GM21515 (cell line): Measurements from ENCODE around the gene B4GALNT3.

Source experiments
- ATAC-seq: cut with Tn5 transposase; IDR thresholded peaks from one replicate; pipeline ENCODE4 v1.9.1; 2021; ENCODE audit not compliant: unreplicated experiment

B4GALNT3 gene

DNA sequence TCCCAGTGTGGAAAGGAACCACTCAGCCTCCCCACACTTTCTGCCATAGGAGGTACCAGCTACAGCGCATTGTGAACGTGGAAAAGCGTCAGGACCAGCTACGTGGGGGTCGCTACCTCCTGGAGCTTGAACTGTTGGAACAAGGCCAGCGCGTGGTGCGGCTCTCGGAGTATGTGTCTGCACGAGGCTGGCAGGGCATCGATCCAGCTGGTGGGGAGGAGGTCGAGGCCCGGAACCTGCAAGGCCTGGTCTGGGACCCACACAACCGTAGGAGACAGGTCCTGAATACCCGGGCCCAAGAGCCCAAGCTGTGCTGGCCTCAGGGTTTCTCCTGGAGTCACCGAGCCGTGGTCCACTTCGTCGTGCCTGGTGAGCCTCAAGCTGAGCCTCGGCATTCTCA, 96.8 kb downstream of the B4GALNT3 start:
- ATAC-seq = no peak

DNA sequence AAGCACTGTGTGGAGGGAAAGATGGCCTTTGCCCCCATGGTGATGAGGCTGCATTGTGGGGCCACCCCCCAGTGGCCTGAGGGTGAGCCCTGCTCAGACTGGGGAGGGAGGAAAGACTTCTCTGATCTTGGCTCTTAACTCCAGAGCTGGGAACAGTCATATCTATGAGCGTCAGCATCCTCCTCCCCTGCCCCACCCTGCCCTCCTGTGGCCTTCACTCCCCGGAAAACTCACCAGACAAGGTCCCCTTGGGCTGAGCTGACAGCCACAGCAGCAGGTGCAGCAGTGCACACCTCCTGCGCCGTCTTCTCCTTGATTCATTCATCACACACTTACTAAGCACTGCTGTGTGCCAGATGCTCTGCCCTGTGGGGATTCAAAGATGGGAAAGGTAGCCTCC, 98.8 kb downstream of the B4GALNT3 start:
- no peak for ATAC-seq

DNA sequence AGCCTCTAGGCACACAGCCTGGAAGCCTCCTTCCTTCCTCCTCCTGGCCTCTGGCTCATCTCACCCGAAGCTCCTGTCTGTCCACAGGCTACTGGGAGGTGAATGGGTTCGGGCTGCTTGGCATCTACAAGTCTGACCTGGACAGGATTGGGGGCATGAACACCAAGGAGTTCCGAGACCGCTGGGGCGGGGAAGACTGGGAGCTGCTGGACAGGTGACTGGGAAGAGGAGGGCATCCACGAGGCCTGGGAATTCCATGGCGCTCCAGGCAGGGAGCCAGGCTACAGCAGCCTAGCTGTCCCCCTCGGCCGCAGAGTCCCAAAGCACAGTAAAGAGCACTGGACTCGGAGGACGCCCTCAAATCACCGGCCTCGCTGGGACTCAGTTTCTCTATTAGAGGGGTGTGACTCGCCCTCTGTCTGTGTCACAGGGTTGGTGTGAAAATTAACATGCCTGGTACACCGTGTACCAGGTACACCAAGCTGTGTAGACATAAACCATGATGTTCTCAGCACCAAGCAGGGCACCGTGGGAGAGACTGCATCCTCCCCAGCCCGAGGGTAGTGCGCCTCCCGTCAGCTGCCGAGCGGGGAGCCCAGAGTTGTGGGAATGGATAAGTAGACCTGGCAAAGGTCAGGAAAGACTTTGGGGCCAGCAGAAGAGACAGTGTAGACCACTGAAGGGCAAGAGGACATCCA, 99.6 kb downstream of the B4GALNT3 start:
- no peak for ATAC-seq

DNA sequence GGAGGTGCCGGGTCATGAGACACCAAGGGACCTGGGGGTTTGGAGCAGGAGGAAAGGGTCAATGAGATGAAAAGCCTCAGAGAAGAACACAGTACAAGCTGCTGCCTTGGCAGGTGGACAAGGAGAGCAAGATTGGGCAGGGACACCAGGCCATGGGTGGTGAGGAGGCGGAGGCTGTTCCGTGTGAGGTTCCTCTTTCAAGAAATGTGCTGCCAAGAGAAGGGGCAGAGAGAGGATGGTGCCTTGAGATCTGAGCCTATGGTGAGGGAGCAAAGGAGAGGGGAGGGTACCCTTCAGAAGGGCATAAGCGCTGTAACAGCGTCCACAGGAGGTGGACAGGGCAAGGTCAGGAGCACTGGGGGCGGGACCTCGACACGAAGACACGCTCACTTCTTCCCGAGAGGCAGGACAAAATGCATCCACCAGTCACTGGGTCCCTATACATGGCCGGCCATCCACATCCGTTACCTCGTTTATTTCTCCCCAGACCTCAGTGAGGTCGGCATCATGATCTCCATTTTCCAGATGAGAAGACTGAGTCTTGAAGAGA, 100.2 kb downstream of the B4GALNT3 start:
- no peak for ATAC-seq

DNA sequence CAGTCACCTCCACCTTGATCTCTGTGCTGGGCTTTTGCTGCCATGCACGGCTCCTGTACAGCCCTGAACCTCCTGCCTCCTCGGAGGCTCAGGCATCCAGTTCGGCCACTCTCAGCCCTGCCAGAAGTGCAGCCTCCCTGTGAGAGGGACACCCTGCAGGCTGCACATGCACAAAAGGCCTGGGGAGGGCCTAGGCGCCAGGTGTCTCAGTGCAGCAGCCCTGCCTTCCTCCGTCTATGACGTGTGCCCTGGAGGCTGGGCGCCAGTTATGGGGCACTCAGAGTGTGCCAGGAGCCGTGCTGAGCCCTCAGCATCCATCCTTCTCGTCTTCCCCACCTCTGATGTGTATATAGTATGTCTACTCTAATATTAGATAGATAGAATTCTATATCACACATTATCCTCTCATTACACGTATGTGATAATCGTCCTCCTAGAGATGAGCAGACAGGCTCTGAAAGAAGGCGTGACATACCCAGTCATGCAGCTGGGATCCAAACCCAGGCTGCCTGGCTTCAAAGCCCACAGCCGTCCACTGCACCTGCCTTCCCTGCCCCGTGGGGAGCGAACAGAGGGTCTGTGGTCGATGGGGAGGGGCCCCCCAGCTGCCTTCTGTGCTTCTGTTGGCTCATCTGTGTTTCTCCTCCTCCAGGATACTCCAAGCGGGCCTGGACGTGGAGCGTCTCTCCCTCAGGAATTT, 101.1 kb downstream of the B4GALNT3 start:
- ATAC-seq = no peak

DNA sequence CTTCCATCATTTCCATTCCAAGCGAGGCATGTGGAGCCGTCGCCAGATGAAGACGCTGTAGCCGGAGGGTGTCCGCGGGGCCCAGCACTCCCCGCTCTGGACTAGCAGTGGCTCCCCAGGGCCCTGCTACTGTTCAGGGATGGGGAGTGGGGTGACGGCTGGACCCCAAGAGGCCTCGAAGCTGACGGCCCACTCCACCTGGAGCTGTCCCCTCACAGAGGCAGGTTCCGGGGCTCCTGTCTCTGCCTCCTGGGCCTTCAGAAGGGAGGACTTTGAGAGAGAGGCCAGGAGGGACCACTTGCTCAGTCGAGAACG, 101.6 kb downstream of the B4GALNT3 start:
- no peak for ATAC-seq

DNA sequence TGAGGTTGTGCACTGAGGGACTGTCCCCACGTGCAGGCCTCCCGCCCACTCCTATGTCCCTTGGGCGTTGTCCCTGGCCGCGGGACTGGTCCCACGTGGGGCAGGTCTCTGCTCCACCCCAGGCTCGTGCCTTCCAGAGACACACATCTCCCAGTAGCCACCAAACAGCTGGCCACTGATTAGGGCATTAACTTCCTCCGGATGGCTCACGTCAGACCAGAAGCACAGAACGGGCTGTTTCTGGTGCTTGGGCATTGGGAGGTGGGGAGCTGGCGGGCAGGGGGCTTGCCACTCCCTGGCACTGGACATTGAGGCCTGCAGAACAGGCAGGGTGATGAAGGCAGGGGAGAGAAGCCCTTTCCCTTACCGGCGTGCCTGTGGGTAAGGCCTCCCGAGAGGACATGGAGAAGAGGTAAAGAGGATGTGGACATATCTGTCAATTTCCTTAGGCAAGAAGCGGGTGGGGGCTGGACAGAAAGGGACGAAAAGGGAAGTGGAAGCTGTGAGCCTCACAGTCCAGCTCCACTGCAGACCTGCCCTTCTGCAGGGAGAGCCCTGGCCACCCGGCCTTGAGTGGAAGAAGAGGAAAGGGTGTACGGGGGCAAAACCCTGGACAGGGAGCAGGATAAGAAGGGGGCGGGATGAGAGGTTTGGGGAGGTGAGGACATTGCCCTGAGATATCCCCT, 102.3 kb downstream of the B4GALNT3 start:
- no peak for ATAC-seq

DNA sequence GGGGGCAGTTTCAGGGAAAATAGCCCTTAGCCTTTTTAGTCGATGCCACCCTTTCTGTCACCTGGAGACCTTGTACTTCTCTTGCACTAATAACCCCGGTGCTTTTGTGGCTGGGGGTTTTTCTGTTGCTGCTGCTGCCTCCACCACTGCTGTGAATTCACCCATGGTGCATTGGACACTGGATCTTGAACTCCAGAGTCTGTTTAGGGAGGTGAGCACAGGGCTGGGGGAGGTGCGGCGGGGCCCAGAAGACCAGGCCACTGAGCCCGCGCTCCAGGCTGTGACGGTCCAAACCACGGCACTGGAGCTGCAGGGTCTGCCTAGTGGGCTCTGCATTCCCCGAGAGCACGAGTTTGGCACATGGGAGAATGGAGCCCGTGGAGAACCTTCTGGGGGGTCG, 102.9 kb downstream of the B4GALNT3 start:
- ATAC-seq = no peak

DNA sequence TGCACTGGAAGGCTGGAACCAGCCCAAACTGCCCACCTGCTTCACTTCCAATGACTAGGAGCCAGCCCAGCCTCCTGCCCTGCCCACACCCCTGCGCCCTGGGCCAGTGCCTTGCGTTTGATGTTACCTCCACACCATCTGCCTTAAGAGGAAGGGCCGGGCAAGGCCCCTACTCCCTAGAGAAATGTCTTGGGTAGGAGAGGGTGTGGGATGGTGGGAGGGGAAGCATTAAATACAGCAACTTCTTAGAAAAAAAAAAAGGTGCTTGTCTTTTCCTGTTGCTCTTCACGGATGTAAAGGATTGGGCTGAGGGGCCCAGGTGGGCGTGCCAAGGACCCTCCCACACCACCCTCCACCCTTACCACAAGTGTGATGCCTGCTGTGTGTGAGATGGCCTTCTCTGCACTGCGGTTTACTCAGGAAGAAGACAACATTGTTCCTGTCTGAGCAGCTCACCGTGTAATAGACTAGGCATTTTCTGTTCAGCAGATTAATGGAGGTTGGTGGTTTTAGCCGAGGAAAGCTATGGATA, 103.6 kb downstream of the B4GALNT3 start:
- no peak for ATAC-seq

DNA sequence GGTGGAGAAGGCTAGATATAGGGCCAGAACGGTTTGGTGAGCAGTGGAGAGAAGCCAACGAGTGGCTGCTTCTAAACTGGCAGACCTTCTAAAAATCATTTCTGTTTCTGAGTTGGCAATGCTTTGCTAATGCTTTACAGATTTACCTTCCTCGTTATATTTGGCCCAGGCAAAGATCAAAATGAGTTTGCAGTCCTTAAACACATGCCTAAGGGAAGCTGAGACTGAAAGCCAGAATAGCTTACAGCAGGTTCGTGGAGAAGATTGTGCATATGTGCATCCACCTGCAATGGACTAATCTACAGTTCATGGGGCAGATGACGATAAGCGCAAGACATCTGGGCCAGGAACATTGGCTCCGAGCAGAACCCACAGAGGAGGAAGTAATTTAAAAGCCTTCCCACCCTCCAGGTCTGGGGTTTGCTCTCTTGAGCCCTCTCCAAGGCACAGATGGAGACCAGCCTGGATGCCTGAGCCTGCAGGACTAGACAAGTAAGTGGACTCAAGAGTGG, 104.1 kb downstream of the B4GALNT3 start:
- ATAC-seq = no peak

DNA sequence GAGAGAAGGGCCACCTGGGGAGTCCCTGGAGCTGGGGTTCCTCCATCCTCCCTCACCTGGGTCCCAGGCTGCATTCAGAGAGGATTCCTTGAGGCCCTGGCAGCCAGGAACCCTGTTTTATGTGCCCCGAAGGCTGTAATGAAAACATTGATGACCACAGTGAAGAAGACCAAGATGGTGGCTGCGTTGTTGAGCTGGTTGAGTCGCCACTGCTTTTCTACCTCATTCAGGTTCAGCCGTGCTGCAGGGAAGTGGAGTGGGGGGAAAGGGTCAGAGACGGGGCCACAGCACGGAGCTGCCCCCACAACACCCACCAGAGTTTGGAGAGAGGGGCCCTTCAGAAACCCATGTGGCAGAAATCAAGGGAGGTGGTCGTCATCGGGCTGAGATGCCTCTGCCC, 105.4 kb downstream of the B4GALNT3 start:
- no peak for ATAC-seq

DNA sequence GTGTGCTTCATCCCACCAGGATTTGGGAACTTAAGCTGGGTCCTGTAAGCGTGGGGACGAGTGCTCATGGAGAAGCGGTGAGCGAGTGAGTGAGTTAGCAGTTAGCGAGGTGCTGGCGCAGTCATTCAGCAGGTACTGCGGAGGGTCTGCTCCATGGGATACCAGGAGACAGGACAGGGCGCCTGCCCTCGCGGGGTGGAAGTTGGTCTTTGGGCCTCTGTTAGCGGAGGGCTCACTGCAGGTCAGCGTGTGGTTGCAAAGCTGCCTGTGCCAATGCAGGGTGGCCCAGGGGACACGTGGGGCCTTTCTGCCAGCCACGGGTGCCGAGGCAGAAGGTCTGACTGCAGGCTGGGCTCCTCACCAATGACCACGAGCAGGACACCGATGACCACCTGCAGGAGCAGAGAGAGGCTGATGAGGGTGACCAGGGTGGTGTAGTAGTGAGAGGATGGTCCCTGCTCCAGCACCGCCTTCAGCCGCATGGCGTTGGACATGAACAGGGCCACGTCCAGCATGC, 105.9 kb downstream of the B4GALNT3 start:
- ATAC-seq = no peak

DNA sequence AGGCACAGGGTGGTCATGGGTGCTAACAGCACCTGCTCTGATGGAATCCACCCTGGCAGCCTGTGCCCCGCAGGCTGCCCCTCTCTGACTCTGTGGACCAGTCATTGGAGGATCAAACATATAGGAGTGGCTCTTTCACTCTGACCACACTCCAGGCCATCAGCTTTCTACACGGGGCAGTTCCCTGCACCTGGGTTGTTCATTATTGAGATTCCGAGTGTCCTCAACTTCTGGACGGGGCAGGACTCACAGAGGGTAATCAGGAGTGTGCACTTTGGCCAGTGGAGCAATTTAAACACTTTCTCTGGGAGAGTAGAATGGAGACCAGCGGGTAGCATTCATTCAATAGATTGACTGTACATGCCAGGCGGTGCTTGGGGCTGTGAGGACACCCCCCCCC, 108.7 kb downstream of the B4GALNT3 start:
- ATAC-seq = no peak

DNA sequence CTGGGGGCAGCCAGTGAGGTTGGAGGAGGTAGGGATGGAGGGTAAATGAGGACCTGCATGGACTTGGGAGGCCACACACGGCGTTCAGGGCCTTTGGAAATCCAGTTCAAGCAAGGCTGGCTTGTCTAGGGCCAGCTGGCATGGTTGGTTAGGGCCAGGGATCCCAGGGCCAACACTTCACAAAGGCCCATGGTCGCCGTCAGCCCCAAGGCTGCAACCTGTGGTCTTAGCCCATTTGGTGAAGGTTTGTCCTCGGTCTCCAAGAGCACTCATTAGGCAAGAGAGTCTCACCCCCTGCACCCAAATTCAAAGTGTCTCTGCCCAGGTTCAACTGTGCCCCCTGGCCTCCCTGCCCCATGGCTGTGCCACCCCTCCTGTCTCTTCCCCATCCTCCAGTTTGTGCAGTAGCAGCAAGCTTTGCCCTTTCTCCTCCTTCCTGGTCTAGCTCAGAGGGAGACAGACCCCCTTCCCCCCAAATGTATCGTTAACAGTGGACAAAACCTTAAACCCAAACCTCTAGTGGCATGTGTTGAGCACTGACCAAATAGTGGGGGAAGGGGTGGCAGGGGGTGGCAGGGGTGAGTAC, 109.4 kb downstream of the B4GALNT3 start:
- ATAC-seq = no peak

DNA sequence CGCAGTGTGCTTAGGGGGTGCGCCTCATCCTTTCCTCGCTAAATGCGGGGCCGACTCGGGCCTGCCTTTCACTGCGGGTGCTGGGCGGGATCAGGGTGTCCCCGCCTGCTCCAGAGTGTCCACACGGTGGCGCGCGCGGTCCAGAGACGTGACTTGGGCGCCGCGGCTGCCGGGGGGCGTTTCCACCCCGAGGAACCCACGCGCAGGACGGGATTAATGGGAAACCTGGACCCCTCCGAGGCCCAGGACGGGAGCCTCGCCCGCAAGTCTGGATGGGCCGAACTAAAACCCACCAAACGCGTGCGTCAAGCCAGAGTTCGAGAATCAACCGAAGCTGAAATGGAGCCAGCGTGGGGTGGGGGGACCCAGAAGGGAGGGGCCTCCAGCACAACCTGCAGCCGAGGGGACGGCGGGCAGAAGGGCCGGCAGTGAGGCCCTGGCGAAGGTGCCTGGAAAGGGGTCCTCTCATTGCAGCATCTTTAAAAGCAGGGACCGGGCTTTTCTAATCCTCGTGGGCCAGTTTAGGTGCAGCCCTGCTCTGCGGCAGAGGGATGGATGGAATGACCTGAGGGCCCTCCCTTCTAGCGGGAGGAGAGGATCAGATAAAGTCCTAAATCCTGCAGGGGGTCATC, 110.2 kb downstream of the B4GALNT3 start:
- ATAC-seq = no peak

DNA sequence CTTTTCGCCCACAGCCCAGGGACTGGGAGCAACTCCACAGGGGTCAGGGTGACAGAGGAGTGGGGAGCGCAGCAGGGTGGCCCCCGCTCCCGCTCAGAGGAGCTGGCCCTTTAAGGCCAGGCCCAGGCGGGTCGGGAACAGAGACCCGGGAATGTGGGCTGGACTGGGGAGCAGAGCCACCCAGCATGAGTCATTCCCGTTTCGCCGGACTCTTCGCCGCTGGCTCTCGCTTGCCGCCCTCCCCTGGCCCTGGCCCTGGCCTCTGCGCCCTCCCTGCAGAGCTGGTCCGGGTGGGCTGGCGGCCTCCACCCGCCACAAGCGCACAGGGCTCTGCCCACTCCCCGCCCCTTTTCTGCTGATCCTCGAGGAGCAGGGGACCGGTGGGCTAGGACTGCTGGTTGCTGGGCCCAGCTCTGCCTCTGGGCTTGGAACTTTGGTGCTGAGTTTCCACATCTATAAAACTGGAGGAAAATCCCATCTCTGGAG, 110.7 kb downstream of the B4GALNT3 start:
- no peak for ATAC-seq

DNA sequence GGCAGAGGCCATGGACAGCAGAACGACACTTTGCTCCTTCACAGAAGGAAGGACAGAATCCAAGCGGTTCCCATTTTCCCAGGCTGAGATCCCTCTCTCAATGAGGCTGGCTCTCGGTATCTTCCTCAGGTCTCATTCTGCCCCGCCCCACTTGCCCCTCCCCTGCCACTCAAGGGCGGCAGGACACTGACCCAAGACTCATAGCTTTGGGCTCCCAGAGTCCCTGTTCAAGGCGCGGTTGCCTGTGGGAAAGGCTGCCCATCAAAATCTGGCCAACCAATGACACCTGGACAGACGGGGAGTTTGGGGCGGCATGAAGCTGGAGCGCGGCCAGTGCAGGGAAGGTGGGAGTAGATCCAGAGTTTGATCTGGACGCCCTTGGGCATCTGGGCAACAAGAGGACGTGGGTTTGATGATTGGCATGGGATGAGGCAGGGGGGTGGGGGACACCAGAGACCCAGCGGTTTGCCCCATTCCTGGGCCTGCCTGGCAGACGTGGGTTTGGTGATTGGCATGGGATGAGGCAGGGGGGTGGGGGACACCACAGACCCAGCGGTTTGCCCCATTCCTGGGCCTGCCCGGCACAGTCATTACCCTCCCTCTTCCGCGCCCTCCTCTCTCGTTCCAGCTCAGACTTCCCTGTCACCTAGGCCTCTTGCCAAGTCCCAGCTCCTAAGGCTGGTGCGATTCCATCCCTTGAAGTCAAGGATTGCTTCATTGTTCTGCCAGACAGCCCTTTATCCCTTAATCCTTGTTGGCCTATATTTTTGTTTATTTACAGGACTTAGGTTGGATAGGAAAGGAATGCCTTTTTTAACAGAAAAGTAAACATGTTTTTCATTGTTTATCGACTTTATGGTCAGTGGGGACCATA, 111.4 kb downstream of the B4GALNT3 start:
- no peak for ATAC-seq

DNA sequence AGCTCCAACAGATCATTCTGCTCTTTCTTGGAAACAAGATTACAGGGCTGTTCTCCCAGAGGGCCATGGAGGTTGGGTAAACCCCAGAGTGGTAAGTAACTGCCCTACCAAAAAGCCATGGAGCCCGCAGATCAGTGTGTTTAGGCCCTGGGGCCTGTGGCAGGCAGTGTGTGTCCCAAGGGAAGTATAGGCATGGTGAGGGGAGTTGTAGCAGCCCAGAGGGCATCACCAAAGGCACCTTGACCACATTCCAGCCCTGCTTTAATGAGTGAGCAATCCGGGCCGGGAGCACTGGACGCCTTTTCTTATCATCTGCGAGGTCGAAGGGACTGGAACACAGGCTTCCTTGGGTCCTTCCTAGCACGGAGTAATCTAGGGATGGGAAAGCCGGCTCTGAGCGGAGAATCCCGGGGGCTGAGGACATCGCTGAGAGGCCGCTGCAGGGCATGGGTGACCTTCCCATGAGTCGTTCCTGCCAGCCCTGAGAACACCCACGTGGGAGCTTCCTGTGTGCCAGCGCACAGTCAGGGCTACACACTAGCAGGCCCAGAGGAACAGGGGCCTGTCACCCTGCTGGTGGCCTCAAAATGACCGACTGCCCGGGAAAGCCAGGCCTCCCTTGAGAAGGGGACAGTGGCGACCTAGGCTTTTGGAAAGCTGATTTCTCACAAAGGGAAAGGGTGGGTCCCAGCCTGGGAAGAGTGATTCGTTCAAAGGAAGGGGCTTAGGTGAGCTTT, 112.2 kb downstream of the B4GALNT3 start:
- ATAC-seq = no peak

DNA sequence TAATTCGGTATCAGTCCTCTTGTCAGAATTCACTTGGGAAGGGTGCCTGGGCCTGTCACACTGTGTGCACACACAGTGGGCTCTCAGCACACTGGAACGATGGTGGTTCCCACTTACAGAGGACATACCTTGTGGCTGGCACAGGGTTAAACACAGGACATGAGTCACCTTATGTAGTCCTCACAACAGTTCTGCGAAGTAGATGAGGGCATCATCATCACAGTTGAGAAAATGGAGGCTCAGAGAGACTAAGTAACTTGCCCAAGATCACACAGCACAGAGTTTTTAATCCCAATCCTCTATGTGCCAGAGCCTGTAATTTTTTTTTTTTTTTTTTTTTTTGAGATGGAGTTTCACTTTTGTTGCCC, 112.8 kb downstream of the B4GALNT3 start:
- no peak for ATAC-seq
